OCI-LY7 (cell line): ENCODE data around the gene ACACB. TPM values are rescaled to one million over a fixed set of nuclear protein-coding genes. Genes with fewer than 3 reads are reported as not detected.

ENCODE experiments used
- BruUV-seq: library from RNA; stranded (reverse); fragments of 400-500 nt; replicated peaks from 2 replicates; lab custom pipeline; 2021; lab: Mats Ljungman, UMichigan
- CTCF ChIA-PET: fragments of 300-600 bp; sonication (Branson Sonifier 250); formaldehyde crosslinking; loops from one replicate; lab custom pipeline; 2022; ENCODE audit warnings: antibody characterized with exemption; ENCODE audit not compliant: unreplicated experiment; lab: Charles Lee
- POLR2A ChIA-PET: fragments of 300-600 bp; sonication (Branson Sonifier 250); formaldehyde crosslinking; loops from one replicate; lab custom pipeline; 2022; ENCODE audit warnings: antibody characterized with exemption; lab: Charles Lee
- DNase-seq: peaks from one replicate; pipeline ENCODE4 v3.0.0-alpha.2; 2015; ENCODE audit warnings: low spot score
- H2AFZ ChIP-seq: fragments of 200-600 bp; sonication (generic), shearing (Covaris generic); 2 replicates; pipeline ENCODE4 v1.6.1; 2014; ENCODE audit warnings: mild to moderate bottlenecking, antibody characterized with exemption, low read length, moderate library complexity
- H3K27ac ChIP-seq: fragments of 200-600 bp; sonication (generic); 2 replicates; pipeline ENCODE4 v1.5.1; 2014; ENCODE audit warnings: mixed run types, low read depth, mild to moderate bottlenecking, moderate library complexity, low read length, inconsistent platforms; ENCODE audit not compliant: poor library complexity, severe bottlenecking
- H3K36me3 ChIP-seq: fragments of 200-600 bp; sonication (generic); 2 replicates; pipeline ENCODE4 v1.6.1; 2014; ENCODE audit warnings: mild to moderate bottlenecking, antibody characterized with exemption, low read length, moderate library complexity, mixed read lengths; ENCODE audit not compliant: insufficient read depth
- H3K4me1 ChIP-seq: fragments of 200-600 bp; sonication (generic); 2 replicates; pipeline ENCODE4 v1.5.1; 2014; ENCODE audit warnings: mild to moderate bottlenecking, low read length; ENCODE audit not compliant: insufficient read depth, poor library complexity, severe bottlenecking
- H3K4me2 ChIP-seq: fragments of 200-600 bp; sonication (generic); 2 replicates; pipeline ENCODE4 v1.6.1; 2014; ENCODE audit warnings: mild to moderate bottlenecking, low read length
- H3K4me3 ChIP-seq: fragments of 200-600 bp; sonication (generic); 2 replicates; pipeline ENCODE4 v1.5.1; 2014; ENCODE audit warnings: mild to moderate bottlenecking, low read depth, low read length; ENCODE audit not compliant: poor library complexity, severe bottlenecking
- H3K79me2 ChIP-seq: fragments of 200-600 bp; sonication (generic); 2 replicates; pipeline ENCODE4 v1.6.1; 2016; ENCODE audit warnings: low read depth, mild to moderate bottlenecking, low read length, moderate library complexity, mixed read lengths; ENCODE audit not compliant: insufficient read depth
- H3K9me2 ChIP-seq: fragments of 200-600 bp; sonication (generic); 2 replicates; pipeline ENCODE4 v1.6.1; 2016; ENCODE audit warnings: mild to moderate bottlenecking, low read length, mixed read lengths; ENCODE audit not compliant: insufficient read depth
- H3K9me3 ChIP-seq: fragments of 200-600 bp; sonication (generic); 2 replicates; pipeline ENCODE4 v1.6.1; 2014; ENCODE audit warnings: mild to moderate bottlenecking, mixed run types, low read length, mixed read lengths
- H4K20me1 ChIP-seq: fragments of 200-600 bp; sonication (generic); 2 replicates; pipeline ENCODE4 v1.6.1; 2014; ENCODE audit warnings: mild to moderate bottlenecking, antibody characterized with exemption, low read length, moderate library complexity, mixed read lengths; ENCODE audit not compliant: insufficient read depth
- CTCF ChIP-seq: fragments of 200-600 bp; sonication (generic); conservative IDR thresholded peaks from 2 replicates; pipeline ENCODE4 v1.5.1; 2014; ENCODE audit warnings: mild to moderate bottlenecking, antibody characterized with exemption, low read length, moderate library complexity, mixed read lengths
- EZH2phosphoT487 ChIP-seq: fragments of 200-600 bp; sonication (generic); IDR thresholded peaks from 2 replicates; pipeline ENCODE4 v1.6.1; 2018; ENCODE audit warnings: low read depth, borderline replicate concordance, mild to moderate bottlenecking, mixed run types, antibody characterized with exemption, low read length, moderate library complexity, mixed read lengths
- intact Hi-C: fragments of 100-400 bp; cut with micrococcal nuclease; formaldehyde crosslinking; loops from one replicate; pipeline ENCODE4 v1.10.0; 2022; ENCODE audit not compliant: unreplicated experiment
- total RNA-seq, 2 experiments: library from RNA; depleted of rRNA in 1 of 2; stranded (reverse); fragments of >200 nt in 1 of 2; shearing (Covaris generic) in 1 of 2; gene quantifications; 2 replicates each; pipeline ENCODE4 v1.2.3, GENCODE V29; 2014 to 2022

Gene ACACB
- total RNA-seq, 2 experiments from 2014 or later, result 19.7 to 45.1 TPM

- ChIA-PET CTCF (no interaction called here), POLR2A (interaction anchor here (0.7 to 0.9 kb wide), 2 partner anchors 8 to 134 kb away, joined by 3 to 6 read pairs; no protein-coding TSS in a partner anchor)
- Histone ChIP-seq H3K27ac (no peak overlapping the region), H2AFZ (no peak overlapping the region), H3K36me3 (peaks cover 97% of the 10 kb centered on the region), H3K79me2 (no peaks in the 10 kb centered on the region), H3K4me3 (no peak overlapping the region), H3K4me2 (no peak overlapping the region), H4K20me1 (no peaks in the 10 kb centered on the region), H3K9me3 (peaks cover 12% of the 10 kb centered on the region; the same call in 1 of the 2 replicates), H3K9me2 (no peaks in the 10 kb centered on the region), H3K4me1 (no peaks in the 10 kb centered on the region)
- no peak for DNase-seq
- intact Hi-C loops, result no loop called here
- TF ChIP-seq CTCF (no peak), EZH2phosphoT487 (no peak)
- BruUV-seq, result no TSS peak
Measured at GRCh38 chr12:109074866-109075265, 41.5 kb upstream of the ACACB start.

GRCh38 chr12:109082751-109083150, 33.6 kb upstream of the ACACB start:
- Histone ChIP-seq H3K79me2 (no peaks in the 10 kb centered on the region), H3K4me3 (no peak overlapping the region), H3K27ac (no peak overlapping the region), H4K20me1 (no peaks in the 10 kb centered on the region), H3K9me3 (peaks cover 7% of the 10 kb centered on the region), H3K4me2 (no peak overlapping the region), H3K4me1 (peaks cover 23% of the 10 kb centered on the region), H2AFZ (no peak overlapping the region), H3K36me3 (peaks cover 99% of the 10 kb centered on the region), H3K9me2 (no peaks in the 10 kb centered on the region)
- TF ChIP-seq CTCF (no peak), EZH2phosphoT487 (no peak)
- intact Hi-C loops, result no loop called here
- no TSS peak for BruUV-seq
- ChIA-PET POLR2A (no interaction called here), CTCF (no interaction called here)
- DNase-seq, result no peak

GRCh38 chr12:109084425-109084824, 32.0 kb upstream of the ACACB start:
- no peak overlapping the region for H3K4me3 ChIP-seq
- no peak for DNase-seq
- H3K36me3 ChIP-seq, result peaks cover 100% of the 10 kb centered on the region
- no peaks in the 10 kb centered on the region for H4K20me1 ChIP-seq
- intact Hi-C loops, result no loop called here
- H3K4me1 ChIP-seq, result peaks cover 36% of the 10 kb centered on the region
- ChIA-PET CTCF (no interaction called here), POLR2A (interaction anchor here (1.1 to 1.2 kb wide), 2 partner anchors 20 to 22 kb away, joined by 3 to 5 read pairs; no protein-coding TSS in a partner anchor)
- no TSS peak for BruUV-seq
- H3K79me2 ChIP-seq, result peaks cover 5% of the 10 kb centered on the region; the same call in 1 of the 2 replicates
- no peaks in the 10 kb centered on the region for H3K9me2 ChIP-seq
- no peak overlapping the region for H3K4me2 ChIP-seq
- no peak overlapping the region for H2AFZ ChIP-seq
- H3K27ac ChIP-seq, result no peak overlapping the region
- TF ChIP-seq EZH2phosphoT487 (no peak), CTCF (no peak)
- no peaks in the 10 kb centered on the region; the same call in none of the 2 replicates for H3K9me3 ChIP-seq
